NCI-H1048 (cell line): ENCODE data around the gene BRAT1.
A peak's percentile ranks its signal among the peaks of the same experiment; 100 is the strongest.
"Not testable (repeated sequence)": the region's sequence is repeated elsewhere in the genome, so short reads cannot be mapped to it uniquely, and the experiment has no call there.

Experiments
- DNase-seq: peaks from one replicate; lab custom pipeline; 2025; lab: John Stamatoyannopoulos, UW

BRAT1 gene

DNA sequence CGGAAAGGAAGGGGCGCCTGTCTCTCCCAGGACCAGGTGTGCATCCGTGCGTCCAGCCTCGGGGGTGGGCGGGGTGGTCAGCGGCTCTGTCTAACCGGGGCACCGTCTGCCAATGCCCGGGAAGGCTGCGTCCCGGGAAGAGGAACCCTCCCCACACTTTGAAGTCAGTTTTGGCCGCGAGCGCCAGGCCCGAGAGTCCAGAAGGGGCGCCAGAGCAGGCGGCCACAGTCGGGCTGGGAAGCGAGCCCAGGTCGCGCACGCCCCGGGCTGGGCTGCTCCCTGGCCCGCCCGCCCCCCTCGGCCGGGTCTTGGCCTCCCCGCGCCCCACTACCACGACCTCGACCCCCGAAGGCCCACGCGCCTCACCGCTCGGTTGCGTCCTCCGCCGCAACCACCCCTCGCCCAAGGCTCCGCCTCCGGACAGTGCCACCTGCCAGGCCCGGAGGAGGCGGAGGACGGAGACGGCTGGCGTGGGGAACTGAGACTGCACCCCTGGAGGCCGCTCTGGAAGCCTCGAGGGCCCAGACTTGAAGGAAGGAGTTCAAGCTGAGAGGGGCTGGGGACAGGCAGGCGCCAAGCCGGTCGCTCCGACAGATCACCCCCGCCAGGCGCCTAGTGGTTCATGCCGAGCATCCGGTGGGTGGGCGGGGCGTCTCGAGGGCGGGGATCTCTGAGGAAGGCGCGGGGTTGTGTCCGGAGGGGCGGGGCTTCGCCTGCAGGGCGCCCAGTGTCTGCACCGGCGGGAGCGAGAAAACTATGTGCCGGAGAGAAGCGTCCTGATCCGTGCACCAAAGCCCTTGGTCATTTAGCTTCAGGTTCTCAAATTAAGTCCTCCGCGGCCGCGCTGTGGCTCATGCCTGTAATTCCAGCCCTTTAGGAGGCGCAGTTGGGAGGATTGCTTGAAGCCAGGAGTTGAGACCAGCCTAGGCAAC lies at the start of gene BRAT1:
TSS of gene BRAT1 (minus strand) at position 404 of the 932 bp plus-strand sequence. CDS start 1,093 bp downstream, outside the sequence.
- DNase-seq, result peak; percentile 68

DNA sequence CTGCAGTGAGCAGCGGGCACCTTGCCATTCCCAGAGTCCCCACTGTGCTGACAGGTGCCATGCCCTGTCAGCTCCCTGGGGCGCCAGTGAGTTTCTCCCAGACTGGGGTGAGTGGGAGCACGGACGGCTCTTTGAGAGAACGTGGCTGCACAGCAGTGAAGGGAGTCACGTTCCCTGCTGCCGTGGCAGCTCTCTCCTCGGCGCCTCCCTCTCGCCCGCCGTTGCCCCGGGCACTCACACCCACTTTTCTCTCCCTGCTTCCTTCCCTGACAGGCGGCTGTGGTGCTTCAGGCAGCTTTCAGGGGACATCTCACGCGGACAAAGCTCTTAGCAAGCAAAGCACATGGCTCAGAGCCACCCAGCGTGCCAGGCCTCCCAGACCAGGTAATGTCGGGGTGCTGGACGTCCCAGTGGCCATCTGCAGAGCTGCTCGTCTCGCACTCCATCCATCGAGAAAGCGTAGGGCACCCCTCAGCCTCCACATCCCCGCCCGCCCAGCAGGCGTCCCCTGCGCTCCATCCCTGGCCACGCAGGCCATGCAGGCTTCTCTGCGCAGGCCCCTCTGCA lies 49.4 kb upstream of the BRAT1 start:
- DNase-seq, result no peak

DNA sequence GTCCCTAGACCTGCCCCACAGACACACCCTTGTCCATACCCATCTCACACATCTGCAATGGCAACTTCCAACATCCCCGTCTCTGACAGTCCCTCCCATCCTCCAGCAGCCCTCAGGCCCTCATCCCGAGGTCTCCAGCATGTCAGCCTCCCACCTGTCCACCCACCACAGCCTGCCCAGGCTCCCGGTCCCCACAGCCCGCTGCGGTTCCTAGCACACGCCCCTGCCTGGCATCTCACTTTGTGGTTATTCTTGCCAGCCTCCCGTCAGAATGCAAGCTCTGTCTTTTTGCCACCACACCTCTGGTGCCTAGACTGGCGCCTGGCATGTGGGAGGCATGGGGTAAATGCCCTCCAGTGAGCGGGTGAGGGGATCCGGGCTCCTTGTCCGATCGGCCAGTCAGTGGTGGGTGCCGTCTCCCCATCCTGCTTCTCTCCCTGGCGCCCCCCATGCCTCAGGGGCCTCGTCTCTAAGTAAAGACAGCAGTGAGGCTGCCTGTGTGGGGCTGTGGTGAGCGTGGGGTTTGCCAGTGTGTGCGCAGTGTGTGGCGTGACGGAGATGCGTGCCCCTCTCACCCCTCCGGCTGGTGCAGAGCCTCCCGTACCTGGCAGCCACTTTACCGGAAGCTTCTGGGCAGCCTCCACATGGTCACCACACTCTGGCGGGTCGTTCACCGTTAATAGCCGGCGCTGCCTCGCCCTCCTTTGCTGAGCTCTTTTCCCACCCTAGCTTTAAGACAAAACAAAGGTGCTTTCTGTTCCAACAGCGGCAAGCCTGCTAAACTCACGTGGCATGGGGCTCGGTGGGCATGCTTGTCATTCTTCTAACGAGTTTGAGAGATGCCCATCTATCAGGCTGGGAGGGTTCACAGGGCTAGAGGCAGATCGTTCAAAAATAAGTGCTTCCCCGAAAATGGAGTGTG lies 48.0 kb upstream of the BRAT1 start:
- no peak for DNase-seq

DNA sequence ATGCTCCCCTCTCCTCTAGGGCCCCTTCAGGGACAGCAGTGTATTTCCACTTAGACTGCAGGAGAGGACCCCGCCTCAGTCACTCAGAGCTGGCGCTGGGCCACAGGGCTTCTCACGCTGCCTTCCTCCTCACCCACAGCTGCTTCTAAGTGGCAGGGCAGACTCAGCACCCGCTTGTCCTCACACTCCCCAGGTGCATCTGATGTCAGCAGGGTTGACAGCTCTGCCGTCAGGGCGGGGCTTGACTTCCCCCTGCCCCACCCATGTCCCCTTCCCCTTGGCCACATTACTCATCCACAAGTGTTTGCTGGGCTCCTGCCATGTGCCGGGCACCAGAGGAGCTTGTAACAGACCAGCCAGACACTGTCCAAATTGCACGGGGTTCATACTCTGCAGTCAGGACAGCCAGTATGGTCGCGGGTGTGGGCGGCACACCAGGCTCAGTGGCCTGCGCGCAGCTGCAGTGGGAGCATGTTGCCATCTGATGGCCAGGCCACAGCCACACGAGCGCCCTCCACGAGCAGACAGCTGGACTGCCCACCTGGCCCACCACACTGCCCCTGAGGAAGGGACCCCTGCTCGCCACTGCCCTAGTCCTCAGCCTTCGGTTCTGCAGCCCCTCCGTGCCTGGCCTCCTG lies 47.2 kb upstream of the BRAT1 start:
- no peak for DNase-seq

DNA sequence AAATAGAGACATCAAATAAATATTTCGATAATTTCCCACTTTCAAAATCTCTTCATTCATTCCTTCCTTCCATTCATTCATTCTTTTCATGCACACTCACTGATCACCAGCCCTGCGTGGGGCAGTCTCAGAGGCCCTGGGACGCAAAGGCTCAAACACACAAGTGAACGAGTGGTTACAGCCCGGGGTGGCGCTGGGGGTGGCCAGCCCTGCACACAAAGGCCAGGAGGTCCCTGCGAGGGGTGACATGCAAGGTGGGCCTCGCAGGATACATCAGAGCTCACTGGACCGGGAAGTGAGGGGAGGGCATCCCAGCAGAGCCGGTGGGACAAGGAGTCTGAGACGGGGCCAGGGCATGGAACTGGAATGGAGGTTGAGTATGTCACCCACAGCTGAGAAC lies 46.6 kb upstream of the BRAT1 start:
- DNase-seq, result no peak

DNA sequence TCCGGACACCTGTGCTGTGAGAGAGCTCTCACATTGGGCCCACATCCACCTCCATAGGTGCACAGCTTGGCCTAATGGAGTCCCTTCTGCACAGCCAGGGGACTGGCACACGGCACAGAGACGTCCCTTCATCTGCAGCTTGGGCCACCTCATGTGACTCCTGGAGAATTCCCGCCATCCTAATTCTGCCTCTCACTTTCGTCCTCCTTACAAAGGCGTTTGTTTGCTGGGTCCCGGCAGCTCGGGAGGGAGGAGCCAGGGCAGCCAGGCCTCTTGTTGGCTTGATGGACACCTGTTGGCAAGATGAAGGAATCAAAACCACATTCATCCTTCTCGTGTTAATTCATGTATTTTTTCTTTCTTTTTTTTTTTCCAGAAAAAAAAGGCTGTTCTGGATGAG lies 45.7 kb upstream of the BRAT1 start:
- DNase-seq, result no peak

DNA sequence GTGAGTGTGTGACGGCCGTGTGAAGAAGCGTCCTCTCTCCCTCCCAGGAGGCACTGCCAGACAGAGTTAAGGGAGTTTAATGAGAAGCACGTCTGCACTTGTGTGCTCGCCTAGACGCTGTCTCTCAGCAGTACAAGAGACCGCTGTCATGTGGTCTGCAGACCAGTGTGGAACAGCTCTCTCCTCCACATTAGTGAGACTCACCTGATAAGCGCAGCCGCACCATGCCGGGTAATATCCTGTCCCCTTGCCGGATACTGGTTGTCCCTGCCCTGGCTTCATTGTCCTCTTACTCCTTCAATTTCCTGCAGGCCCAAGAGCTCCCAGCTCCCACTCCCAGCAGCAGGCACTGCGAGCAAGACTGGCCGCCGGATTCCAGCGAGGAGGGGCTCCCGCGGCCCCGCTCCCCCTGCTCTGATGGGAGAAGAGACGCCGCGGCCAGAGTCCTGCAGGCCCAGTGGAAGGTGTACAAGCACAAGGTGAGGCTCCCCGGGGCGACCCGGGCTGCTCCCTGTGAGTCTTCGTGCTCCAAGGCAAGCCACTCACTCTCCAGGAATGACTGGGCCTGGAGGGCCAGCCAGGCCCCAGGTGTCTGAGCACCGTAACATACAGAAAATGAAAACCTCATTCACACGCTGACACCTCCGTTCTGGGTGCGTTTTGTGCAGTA lies 43.0 kb upstream of the BRAT1 start:
- no peak for DNase-seq

DNA sequence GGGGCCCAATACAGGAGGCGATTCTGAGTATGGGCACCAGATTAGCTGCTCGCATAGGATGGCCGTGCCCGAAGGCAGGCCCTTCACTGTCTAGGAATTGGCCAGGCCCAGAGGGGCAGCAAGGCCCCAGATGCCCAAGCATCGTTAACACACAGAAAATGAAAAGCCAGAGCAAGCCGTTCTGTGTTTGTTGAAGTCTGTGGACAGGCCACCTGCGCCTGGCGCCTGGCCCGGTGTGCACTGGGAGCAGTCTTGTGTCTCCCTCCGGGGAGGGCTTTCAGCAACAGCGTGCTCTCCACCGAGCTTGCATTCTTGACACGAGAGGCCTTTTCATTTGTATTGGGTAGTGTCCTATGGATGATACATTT lies 41.9 kb upstream of the BRAT1 start:
- DNase-seq, result no peak

DNA sequence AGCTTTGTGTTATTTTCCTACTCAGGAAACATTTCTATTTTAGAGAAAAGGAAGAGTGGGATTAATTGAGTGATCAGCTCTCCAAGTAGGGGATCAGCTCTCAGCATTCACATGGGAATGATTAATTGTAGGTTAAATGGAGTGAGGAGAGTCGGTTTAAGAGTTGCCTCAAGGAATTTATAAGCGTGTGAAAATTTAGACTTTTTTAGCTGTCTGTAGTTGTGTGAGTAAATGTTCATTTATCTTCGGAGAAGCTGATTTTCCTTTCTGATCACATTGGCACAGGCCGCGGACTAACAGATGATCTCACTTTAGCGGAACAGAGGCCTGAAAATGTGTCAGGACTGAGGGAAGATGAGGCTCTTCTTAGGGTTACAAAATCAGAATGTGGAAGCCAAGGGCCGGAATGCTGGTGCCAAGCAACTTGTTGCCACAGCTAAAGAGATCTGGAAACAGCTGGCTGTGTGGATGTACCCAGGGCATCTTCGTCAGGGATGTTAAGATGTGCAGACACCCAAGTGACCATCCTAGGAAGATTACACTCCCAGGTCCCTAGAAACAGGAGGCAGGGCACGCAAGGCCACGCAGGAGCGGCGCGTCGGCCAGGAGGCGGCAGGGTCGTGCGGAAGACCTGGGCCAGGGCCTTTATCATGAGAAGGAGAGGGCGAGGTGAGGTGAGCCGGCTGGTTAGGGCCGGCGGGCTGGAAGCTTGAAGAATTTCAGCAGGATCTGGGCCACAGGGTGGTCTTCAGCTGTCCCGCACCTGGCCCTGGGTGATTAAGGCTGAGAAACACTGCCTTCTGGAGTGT lies 41.3 kb upstream of the BRAT1 start:
- DNase-seq, result no peak

DNA sequence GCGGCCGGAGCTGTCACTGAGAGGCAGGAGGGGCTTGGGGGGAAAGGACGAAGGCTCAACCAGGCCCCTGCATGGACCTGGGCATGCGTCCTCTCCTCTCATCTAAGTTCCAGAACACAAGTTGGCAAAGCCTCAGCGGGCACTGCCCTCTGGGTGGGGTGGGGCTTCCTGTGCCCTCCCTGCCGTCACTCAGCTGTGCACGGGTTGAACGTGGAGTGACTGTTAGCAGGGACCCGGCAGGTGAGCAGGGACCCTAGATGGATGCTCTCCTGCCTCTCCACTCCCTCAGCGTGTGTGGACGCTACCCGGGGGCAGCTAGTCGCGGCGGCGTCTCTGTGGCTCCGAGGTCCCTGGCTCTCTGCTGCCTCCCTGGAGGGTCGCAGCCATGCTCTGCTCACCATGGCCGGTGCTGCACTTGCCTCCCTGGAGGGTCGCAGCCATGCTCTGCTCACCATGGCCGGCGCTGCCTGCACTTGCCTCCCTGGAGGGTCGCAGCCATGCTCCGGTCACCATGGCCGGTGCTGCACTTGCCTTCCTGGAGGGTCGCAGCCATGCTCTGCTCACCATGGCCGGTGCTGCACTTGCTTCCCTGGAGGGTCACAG lies 40.0 kb upstream of the BRAT1 start:
- DNase-seq, result no peak

DNA sequence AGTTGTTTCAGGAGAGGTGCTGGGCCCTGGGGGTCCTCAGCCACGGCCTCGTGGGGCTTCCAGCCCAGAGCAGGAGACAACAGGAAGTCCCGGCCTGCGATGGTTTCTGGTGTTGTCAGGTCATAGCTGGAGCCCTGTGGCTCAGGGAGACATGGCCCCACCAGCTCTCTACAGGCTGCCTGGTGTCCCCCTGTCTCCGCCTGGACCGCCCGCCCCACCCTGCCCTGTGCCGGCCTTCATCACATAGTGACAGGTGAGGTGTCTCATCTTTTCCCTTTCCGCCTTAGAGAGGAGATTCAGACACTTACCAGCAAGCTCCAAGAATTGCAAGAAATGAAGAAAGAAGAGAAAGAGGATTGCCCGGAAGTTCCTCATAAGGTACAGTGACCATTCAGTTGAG lies 39.3 kb upstream of the BRAT1 start:
- DNase-seq, result no peak

DNA sequence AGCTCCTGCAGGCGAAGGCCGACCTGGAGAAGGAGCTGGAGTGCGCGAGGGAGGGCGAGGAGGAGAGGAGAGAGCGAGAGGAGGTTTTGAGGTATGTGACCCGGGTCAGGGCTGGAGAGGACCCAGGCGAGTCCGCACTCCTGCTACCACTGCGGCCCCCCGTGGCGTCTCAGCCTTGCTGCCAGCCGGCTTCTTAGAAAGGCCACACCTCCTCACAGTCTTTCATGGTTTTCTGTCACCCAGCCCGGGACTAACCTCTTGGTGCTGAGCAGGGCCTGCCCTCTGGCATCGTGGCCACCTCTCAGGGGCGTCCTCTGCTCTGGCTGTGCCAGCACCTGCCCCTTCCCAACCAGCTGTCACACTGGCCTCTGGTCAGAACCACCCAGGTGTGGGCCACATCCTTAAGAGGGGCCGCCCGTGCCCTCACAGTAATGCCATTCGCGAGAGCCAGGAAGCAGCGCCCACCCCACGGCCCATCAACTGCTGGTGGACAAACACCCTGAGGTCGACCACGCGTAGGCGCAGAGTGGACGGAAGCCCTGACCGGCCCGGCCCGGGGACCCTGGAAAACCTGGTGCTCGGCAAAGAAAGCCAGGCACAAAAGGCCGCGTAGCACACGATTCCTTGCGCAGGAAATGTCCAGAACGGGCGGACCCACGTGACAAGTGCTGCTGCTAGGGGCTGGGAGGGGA lies 37.9 kb upstream of the BRAT1 start:
- no peak for DNase-seq

DNA sequence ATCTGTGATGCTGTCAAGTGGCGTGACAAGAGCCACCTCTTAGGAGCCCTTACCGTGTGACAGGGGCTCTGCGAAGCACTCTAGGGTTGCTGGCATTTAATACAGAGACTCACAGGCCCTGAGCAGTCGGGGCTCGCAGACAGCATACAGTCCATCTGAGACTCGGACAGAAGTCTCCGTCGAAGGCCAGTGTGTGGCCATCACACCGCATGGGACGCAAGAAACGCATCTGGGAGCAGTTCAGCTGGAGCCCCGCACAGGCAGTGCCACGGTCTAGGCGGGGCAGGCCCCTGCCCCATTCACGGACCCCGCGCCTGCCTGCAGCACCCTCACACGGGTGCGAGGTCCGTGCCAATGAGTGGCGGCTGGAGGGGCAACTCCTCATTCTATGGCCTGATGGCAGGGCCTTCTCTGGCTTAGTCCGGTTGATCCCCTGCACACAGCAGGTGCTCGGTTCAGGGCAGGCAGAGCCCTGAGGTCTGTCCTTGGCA lies 37.1 kb upstream of the BRAT1 start:
- DNase-seq, result no peak

DNA sequence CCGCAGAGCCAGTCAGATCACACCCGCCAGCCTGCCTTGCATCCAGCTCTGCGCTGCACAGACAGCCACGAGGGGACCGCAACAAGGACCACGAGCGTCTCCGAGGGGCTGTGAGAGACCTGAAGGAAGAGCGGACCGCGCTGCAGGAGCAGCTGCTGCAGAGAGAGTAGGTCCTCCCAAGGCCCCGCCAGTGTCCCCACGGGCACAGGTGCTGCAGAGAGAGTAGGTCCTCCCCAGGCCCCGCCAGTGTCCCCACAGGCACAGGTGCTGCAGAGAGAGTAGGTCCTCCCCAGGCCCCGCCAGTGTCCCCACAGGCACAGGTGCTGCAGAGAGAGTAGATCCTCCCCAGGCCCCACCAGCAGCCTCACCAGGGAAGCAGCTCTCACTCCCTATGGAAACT lies 34.6 kb upstream of the BRAT1 start:
- not testable (repeated sequence) for DNase-seq

DNA sequence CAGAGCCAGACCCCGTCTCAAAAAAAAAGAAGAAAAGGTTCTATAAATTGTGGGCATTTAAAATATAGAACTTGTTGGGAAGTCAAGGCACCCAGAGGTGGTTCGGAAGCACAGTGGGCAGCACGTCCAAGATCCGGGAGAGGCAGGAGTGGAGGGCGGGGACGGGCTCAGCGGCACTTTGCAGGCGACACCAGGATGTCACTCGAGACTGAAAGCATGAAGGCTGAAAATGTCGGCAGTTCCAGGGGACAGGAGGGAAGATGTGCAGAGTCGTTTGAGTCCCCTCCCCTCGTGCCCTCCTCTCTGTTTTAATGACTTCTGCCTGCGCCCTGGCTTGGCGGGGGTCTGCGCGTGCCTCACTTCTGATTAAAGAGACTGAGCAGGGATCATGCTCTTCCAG lies 34.0 kb upstream of the BRAT1 start:
- DNase-seq, result no peak

DNA sequence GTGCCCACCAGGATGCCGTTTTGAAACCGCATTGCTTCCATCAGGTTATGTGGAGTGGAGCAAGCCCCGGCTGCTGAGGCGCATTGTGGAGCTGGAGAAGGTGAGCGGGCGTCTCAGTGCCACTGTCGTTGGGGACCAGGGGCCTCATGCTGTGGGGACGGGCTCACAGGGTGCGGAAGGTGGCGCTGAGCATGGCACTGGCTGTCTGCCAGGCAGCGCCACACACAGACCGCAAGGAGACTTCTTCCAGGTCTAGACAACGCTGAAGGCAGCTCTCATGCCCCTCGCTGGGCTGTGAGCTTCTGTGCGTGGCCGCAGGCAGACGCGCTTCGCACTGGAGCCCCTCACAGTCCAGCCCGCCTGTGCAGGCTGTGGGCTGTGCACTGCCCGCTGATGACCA lies 32.5 kb upstream of the BRAT1 start:
- no peak for DNase-seq

DNA sequence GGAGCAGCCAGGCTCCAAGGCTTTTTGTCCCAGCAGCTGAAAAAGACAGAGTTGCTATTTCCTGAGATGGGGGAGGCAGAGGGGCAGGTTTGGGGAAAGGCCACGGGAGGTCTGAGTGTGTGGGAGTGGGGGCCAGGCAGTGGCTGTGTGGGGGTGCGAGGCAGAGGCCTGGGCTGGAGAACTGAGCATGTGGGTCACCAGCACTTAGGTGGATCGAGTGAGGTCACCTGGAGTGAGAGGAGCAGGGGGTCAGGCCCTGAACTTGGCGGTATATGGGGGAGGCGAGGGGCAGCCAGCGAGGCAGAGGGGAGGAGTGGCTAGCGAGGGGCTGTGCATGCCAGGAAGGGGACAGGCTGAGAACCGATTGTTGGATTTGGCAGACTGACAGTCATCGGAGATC lies 31.8 kb upstream of the BRAT1 start:
- DNase-seq, result no peak

DNA sequence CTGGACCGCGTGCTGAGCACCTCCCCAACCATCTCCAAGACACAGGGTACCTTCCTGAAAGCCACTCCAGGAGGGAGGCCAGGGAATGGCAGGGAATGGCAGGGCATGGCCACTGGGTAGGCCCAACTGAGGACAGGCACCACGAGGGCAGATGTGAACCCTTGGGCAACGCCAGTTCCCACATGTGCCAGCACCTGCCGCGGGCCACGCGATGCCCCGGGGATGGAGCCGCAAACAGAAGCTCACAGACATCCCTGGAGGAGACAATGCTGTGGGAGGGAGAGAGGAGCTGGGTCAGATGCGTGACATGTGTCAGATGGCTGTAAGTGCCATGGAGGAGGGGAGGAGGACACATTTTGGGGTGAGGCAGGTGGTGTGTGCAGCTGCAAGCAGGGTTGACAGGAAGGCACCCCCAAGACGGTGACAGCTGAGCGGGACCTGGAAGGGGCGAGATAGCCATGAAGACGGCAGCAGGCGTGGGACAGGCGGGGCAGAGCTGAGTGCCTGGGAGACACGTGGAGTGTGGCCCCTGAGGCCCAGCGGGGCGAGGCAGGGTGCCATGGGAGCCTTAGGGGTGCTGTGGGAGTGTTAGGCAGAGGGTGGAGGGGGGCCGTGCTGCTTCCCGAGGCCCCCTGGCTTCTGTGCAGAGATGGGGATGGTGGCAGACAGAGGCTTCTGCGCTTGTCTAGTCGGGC lies 31.1 kb upstream of the BRAT1 start:
- DNase-seq, result no peak

DNA sequence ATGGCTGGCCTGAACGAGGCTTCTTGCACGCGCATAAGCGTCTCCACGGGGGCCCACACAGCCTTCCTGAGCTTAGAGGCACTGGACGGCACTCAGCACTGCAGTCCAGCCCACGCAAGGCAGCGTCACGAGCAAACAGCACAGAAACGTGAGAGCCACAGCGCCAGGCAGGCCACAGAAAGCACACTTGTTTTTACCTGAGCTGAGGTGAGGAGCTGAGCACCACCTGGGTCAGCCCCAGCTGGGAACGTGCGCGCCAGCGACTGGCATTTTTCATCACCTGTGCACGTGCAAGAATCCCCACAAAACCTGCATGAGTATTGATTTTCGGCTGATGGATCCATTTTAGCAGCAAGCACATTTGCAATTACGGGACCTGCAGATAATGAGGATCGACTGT lies 30.1 kb upstream of the BRAT1 start:
- DNase-seq, result no peak
